ENCODE measurements around the gene ZDBF2.
"Not testable (repeated sequence)": the region's sequence is repeated elsewhere in the genome, so short reads cannot be mapped to it uniquely, and the experiment has no call there.

The ZDBF2 gene

DNA sequence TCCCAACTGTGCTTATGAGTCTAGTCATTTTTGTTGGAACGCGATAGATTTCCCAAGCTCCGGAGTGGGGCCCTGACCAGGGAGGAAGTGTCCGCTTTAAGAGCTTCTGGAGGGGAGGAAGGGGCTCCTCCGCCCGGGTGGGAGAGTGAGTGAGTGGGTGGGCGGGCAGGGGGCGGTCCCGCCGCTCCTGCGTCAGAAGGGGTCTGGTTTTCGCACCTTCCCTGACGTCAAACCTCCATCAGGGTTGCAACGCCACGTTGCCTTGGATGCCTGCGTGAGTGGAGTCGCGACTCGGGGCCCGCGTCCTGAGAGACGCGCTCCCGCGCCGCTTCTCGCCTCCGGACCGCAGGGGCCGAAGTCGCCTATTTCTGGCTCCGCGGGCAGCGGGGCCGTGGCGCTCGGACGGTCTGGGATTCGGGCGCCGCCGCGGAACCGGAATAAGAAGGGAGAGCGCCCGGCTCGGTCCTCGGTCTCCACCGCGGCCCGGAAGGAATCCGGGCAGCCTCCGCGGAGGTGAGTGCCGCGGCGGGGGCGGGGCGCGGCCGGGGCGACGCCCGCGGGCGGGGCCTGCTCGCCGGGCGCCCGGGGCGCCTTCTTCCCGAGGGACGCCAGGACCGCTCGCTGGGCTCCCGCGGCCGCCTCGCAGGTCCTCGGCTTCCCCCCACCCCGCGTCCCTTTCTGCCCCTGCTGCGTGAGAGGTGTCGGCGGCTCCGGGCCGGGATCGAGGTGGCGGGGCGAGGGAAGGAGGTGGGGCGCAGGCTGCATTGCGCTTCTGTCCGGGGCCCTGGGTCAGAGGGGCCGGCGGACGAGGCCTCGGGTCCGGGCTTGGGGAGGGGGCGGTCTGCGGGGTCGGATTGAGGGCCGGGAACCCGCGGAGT, at the start of gene ZDBF2:
Gene ZDBF2 (plus strand): TSS at position 230 of the 878 bp plus-strand sequence. CDS start 7,187 bp downstream, outside the sequence.
- peak; percentile 43 to 51 for DNase-seq

DNA sequence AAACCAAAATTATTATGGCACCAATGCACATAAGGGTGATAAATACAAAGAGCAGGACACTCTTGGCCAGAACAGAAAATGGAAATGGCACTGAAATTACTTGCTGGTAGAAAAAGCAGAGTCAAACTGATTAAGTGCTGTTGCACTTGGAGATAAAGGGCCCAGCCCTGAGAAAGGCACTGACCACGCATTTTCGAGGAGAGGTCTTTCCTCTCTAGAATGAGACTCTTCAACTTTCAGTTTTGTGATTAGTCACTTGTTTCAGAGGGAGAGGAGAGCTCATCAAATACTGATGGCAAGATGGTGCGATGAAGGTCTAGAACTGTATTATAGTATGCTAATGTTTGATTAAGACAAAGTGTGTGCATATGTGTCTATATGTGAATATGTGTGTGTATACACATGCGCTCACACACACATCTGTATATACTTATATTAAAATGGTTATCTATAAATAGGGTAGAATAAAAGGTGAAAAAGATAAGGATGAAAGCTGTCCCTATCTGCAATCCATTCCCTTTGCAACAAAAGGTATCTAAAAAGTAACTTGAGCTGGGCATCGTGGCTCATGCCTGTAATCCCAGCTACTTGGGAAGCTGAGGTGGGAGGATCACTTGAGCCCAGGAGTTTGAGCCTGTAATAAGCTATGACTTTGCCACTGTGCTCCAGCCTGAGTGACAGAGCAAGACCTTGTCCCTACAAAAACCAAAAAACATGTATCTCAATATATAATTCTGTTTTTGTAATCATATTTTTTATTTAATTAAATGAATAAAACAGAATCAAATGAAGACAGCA, 48.8 kb upstream of the ZDBF2 start:
- no peak for DNase-seq

DNA sequence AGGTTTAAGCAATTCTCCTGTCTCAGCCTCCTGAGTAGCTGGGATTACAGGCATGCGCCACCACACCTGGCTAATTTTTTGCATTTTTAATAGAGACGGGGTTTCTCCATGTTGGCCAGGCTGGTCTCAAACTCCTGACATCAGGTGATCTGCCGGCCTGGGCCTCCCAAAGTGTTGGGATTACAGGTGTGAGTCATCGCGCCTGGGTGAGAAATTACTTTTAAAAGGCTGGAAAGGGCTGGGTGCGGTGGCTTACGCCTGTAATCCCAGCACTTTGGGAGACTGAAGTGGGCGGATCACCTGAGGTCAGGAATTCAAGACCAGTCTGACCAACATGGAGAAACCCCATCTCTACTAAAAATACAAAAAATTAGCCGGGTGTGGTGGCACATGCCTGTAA, 45.8 kb upstream of the ZDBF2 start:
- not testable (repeated sequence) for DNase-seq

DNA sequence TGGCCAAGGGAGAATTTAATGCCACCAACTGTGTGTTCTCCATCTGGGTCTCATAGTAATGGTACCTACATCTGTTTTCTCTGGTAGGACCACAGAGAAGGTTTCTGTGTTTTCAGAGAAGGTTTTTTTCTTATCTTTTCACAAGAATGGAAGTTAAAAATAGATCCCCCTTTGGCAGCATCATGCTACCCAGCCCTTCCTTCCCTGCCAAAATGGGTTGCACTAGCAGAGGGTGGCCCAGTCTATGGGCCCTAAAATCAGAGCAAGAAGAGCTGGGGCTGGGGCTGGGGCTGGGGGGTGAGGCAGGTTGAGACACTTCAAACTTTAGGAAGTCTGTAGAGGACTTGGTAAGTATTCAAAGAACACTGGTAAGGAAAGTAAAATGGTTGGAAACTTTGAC, 44.8 kb upstream of the ZDBF2 start:
- no peak for DNase-seq

DNA sequence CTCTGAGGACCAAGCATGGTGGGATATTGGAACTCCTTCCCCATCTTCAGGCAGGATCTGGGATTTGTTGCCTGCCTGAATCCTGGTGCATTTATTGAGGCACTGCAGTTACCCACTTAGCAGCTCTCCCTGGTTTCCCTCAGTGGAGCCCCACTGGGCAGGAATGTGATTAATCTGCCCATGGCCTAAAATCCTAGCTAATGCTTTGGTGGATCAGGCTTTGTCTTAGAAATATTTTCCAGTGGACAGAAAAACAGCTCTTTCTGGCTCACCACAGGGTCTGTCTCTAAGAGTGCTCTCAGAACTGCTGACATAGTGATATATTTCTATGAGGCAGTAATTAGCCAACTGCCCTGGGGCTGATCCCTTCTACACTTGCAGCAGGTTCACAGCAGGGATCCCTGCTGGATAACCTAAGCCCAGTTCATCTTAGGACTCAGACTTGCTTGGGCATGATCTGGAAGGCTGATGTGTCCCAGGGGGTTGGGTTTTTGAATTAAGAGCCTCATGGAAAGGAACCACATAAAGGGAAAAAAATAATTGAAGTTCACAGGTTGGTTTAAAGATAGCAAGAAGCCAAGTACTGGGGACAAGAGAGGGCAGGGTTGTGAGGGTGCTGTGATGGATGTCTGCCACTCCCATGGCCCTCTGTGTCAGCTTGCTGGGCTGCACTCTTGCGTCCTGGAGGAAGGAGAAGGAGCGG, 44.3 kb upstream of the ZDBF2 start:
- no peak for DNase-seq

DNA sequence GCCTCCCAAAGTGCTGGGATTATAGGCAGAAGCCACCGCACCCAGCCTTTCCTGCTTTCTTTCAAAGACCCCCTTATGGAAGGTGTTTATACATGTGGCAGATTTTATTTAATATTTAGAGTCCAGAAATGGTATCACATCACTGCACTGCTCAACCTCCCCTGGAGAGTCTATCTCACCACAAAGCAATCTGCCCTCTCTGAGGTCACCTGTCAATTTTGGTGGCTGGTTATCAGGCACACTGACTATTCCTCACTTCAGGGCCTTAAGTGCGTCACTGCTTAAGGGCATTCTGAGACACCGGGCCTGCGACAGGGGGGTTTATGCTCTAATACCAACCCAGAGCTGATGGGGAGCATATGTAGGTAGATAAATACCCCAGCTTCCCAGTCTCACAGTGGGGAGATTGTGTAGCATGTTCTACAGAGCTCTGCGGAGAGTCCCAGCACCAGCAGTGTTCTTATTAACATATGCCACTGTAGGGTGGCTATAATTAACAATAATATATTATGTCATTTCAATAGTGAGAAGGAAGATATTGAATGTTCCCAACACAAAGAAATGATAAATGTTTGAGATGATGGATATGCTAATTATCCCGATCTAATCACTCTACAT, 42.7 kb upstream of the ZDBF2 start:
- no peak for DNase-seq

DNA sequence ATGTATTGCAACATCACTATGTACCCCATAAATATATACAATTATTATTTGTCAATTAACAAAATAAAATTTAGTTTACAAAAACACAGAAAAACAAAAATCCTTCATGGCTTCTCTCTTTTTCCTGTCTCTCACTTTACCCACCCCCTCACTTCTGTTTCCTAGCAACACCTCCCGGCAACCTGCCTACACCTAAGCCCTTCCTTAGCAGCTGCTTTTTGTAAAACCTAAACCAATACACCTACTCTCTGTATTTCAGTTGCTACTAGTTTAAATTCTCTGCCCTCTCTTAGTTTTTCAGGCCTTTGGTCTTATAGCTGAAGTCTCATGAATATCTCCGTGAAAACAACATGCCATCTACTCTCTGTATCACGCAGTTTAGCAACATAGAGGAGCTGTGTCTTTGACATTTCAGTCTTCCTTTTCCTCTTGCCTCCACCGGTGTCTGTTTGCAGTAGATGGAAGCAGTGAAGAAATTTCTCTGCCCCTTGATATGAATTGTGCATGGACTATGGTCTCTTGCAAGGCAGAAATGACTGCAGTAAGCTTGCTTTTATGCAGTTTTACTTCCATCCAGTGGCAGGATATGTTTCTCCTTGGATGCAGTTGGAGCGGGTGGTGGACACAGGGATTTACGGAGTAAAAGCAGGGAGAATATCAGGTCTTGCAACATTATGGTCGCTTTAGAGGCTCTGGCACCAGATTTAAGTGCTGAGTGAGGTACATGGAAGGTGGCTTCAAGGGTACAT, 42.0 kb upstream of the ZDBF2 start:
- DNase-seq: no peak

DNA sequence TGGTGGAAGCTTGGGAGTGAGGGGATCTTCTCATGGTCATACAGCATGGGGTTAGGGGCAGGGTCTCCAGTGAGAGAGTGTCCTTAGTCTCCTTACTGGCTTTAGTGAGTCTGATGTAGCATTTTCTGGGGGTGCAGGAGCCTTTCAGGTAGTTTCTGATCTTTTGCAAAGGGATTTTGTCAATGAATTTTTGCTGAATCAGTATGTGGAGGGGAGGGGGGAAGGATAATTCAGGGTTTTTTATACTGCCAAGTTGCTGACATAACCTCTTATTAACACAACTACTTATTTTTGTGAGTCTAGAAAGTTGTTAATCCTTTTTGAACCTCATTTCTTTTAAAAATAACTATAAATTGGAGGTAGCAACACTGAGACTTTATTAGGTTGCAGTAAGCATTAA, 35.3 kb upstream of the ZDBF2 start:
- DNase-seq: no peak

DNA sequence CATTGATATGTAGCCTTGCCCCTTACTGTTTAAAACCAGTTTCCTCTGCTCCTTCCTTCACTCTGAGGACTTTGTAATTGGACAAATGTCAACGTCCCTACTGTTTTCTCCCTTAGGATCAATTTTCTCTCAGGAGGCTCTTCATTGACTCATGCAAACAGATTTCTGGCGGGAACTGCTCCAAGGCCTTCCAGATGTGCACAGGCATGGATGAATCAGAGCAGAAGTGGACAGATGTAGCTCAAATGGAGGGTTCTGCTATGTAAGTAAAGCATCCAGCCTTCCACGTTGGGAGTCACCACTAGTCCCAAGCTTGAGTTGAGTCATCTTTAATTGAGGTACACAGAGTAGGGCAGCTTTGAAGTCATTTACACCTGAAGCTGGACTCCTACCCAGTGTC, 34.1 kb upstream of the ZDBF2 start:
- no peak for DNase-seq

DNA sequence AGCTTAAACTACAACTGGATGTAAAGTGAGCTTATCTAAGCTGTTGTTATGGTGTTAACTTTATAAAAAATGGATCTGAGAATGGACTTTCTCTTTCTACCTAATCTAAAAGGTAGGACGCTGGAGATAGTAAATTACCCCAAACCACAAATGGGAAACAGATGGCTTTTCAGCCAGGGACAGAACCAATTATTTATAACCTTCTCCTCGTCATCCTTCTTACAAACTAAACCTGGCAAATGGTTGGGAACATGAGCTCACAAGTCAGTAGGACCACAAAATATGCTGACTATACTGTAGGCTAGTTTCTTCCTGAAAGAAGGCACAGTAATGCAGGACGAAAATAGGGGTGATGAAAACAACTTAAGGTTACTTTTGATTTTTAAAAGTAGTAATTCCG, 32.7 kb upstream of the ZDBF2 start:
- no peak for DNase-seq

DNA sequence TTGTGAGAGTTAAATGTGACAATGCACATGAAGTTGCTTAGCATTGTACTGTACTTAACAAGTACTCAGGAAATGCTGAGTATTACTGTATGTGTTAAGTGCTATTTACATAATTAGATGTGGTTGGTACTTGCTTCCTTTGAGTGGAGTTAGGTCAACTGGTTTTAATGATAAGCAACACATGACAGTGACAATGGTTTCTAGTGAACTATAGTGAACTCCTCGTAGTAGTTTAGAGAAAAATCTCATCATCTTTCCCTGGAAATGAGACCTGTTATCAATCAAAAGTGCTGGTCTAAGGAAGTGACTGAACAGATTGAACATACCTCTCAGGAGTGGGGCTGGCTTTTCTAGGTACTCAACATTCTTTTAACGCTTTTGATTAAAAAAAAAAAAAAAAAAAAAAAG, 29.2 kb upstream of the ZDBF2 start:
- DNase-seq: no peak

DNA sequence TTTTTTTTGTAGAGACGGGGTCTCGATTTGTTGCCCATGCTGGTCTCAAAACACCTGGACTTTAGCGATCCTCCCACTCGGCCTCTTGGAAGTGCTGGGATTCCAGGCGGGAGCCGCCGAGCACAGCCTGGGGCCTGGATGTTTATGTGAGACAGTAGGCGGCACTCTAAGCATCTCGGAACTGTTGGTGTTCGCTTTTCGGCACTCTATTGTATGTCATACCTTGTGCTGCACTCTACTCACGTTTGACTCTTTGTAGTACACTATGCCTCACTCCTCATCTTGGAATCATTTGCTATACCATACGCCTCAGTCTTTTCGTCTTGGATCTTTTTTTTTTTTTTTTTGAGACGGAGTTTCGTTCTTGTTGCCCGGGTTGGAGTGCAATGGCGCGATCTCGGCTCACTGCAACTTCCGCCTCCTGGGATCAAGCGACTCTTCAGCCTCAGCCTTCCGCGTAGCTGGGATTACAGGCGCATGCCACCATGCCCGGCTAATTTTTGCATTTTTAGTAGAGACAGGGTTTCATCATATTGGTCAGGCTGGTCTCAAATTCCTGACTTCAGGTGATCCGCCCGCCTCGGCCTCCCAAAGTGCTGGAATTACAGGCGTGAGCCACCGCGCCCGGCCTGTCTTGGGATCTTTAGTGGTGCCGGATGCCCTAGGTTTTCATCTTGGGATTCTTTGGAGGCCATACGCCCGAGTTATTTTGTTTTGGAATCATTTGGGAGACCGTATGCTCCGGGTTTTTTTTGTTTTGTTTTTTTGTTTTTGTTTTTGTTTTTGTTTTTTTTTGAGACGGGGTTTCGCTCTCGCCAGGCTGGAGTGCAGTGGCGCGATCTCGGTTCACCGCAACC, 24.2 kb upstream of the ZDBF2 start:
- no peak for DNase-seq

DNA sequence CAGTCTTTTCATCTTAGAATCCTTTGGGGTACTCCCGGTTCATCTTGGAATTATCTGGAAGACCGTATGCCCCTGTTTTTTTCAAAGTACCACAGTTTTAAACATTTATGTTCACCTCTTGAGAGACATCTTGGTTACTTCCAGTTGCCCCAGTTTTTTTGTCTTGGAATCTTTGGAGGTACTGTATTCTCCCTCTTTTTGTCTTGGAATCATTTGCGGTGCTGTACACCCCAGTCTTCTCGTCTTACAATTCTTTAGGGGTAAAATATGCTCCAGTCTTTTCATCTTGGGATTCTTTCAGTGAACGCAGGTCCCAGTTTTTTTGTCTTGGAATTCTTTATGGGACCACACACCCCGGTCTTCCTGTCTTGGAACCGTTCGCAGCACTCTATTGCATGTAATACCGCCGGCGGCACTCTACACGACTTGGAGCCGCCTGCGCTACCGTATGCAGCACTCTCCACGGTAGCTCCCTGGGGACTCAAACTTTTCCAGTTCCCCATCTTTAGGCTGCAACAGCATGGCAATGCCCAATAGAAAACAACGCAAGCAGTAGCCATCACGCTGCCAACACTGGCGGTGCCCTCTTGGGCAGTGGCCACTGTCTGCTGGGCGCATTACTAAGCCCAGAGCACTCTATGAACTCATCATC, 21.2 kb upstream of the ZDBF2 start:
- no peak for DNase-seq

DNA sequence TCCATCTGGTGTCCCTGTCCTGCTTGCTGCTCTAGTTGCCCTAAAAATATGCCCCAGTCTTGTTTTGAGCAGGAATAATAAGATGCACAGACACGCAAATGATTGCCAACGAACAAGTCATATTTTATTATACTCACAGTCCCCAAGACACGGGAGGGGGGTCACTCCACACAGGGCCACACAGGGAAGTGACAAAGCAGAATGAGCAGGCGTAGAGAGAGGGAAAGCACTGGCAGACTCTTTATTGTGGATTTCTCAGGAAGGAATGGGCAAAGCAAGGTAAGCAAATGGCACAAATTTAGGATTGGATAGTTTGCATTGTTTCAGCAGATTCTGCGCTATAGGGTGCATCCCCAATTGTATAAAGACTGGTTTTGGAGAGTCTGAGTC, 20.7 kb upstream of the ZDBF2 start:
- no peak for DNase-seq

DNA sequence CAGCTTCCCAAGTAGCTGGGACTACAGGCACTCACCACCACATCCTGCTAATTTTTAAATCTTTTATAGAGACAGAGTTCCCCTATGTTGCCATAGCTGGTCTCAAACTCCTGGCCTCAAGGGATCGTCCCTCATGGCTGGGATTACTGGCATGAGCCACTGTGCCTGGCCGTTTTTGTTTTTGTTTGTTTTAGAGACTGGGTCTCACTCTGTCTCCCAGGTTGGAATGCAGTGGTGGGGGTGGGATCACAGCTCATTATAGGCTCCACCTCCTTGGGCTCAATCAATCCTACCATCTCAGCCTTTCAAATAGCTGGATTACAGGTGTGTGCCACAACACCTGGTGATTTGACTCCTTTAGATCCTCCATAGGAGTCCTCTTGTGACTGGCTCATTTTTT, 19.5 kb upstream of the ZDBF2 start:
- DNase-seq: no peak

DNA sequence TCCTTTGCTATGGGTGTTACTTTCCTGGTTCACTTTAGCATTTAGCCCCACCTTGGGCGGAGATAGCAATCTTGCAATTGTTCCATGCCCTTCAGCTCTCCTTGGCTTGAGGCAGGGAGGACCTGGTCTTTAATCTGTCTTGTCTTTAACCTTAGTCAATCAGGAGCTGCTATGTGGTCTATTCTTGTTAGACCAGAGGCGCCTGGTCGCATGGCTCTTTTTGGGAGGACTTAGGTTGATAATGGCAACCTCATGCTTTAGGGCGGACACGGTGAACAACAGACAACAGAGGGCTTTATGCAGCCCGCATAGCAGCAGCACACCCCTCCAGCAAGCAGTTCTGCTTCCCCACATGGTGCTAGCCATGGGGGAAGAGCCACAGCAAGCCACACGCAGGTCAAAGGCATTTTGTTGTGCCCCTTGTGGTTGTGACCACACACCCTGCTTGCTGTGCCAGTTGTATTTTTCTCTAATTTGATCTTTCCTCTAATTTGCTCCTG, 17.7 kb upstream of the ZDBF2 start:
- no peak for DNase-seq

DNA sequence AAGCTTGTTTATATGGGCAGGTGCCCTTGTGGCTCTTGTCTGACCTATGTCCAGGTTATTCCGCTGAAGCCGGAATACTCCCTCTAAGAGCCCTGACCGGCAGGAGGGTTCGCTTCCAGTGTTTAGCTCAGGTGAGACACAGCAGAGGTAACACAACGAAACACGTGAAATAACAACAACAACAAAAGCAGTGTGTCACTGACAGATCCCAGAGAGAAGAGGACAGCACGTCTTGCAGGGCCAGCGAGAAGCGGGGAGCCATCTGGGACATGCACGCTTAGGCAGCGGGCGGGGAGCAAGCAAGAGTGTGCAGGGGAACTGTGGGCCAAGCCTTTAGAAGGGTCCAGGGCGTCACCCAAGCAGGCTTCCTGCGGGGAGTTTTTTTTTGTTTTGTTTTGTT, 17.1 kb upstream of the ZDBF2 start:
- DNase-seq: no peak

DNA sequence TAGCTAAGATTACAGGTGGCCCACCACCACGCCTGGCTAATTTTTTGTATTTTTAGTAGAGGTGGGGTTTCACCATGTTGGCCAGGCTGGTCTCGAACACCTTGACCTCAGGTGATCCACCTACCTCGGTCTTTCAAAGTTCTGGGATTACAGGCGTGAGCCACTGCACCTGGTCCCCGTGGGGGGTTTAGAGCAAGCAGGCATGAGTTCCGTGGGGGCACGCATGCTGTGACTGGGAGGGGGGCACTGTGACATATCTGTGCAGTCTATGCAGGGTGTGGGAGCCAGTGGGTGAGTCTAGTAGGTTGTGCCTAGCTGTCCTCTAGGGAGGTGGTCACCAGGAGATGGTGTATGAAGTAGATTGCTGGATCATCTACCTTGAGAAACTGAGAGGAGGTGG, 16.6 kb upstream of the ZDBF2 start:
- DNase-seq: no peak

DNA sequence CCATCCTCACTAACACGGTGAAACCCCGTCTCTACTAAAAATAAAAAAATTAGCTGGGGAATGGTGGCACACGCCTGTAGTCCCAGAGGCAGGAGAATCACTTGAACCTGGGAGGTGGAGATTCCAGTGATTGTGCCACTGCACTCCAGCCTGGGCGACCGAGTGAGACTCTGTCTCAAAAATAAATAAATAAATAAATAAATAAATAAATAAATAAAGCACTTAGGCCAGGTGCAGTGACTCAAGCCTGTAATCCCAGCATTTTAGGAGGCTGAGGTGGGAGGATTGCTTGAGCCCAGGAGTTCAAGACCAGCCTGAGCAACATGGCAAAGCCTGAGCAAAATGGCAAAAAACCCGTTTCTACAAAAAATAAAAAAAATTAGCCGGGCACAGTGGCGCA, 15.8 kb upstream of the ZDBF2 start:
- DNase-seq: not testable (repeated sequence)

DNA sequence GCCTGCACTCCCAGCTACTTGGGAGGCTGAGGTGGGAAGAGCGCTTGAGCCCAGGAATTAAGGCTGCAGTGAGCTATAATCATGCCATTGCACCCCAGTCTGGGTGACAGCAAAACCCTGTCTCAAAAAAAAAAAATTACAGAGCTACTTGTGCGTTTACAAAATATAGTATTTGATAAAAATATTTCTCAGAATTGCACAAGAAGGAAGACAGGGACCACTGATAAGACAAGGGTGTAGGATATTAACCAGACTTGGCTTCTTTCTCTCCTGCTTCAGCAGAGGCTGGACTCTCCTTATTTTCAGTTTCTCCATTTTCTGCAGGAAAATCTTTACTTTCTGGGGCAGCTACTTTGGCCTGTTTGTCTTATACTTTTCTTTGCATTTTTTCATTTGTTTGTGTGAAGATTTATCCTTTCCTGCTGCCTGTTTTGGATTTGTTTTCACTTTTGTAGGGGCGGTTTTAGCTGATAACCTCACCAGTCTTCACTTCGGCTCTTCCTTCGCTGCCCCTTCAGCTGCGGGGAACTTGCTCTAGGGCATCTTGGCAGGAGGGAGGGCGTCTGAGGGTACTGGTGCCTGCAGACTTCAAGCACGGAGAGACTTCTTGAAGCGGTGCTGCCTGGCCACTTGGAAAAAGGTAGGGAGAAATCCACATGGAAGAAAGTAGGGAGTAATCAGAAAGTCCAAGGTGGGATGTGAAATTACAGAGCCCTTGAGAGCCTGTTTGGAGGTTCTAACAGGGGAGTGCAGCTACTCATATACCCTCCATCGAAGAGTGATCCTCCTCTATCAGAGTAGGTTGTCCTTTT, 14.9 kb upstream of the ZDBF2 start:
- DNase-seq: no peak

Data from CD4-positive, alpha-beta T cell treated with Interferon alpha-2 for 1 hour (primary cell).